Adrenal gland (tissue), 5 donors: Measurements from ENCODE around the gene RSRC1.

ENCODE experiments used
- CTCF ChIP-seq, 6 experiments: fragments of 450-650 bp in 4 of 6; fragments of 200-600 bp in 2 of 6; sonication (generic) in 1 of 6; IDR thresholded peaks; 1 replicate in 5 of 6; 2 replicates in 1 of 6; pipeline versions ENCODE4 v1.5.1 to v1.8.0; 2016 to 2021; ENCODE audit warnings: antibody characterized with exemption in 6 of 6, mild to moderate bottlenecking in 2 of 6, moderate library complexity in 1 of 6
- POLR2A ChIP-seq, 2 donors: fragments of 450-650 bp; IDR thresholded peaks; one replicate each; pipeline ENCODE4 v1.6.1; 2017; ENCODE audit warnings: antibody characterized with exemption in 2 of 2, mild to moderate bottlenecking in 2 of 2, moderate library complexity in 1 of 2
- donor health status: DM: no; HTN: no; CAD: no.

GRCh38 chr3:158233791-158234190 is 123.9 kb downstream of the RSRC1 start:
- TF ChIP-seq CTCF (IDR thresholded peaks at IDR 0.05) (no peak), POLR2A (IDR thresholded peaks at IDR 0.05) (no peak)
